SU-DHL-6 (cell line): ENCODE measurements around the gene ADAD1.

ENCODE experiments used
- H2AFZ ChIP-seq: fragments of 200-600 bp; sonication (generic); 2 replicates; pipeline ENCODE4 v1.6.1; 2014; ENCODE audit warnings: low read depth, mild to moderate bottlenecking, moderate library complexity, mixed read lengths, antibody characterized with exemption, low read length; ENCODE audit not compliant: severe bottlenecking
- H3F3A ChIP-seq: fragments of 200-600 bp; shearing (Covaris generic); 2 replicates; pipeline ENCODE4 v1.6.0; 2016; ENCODE audit warnings: antibody characterized with exemption, mild to moderate bottlenecking; ENCODE audit not compliant: insufficient read depth
- H3K27ac ChIP-seq: fragments of 200-600 bp; sonication (generic); 2 replicates; pipeline ENCODE4 v1.5.1; 2016; ENCODE audit warnings: low read depth, mild to moderate bottlenecking, low read length, moderate library complexity, mixed read lengths
- H3K27me3 ChIP-seq: fragments of 200-600 bp; sonication (generic), shearing (Covaris generic); 2 replicates; pipeline ENCODE4 v1.6.0; 2014; ENCODE audit warnings: mild to moderate bottlenecking, low read length
- H3K36me3 ChIP-seq: fragments of 200-600 bp; sonication (generic); 2 replicates; pipeline ENCODE4 v1.6.1; 2014; ENCODE audit warnings: mild to moderate bottlenecking, low read length, mixed read lengths
- H3K4me2 ChIP-seq: fragments of 300-600, 200-600 bp; shearing (Covaris generic), sonication (generic); 2 replicates; pipeline ENCODE4 v1.6.0; 2014; ENCODE audit warnings: low read length, low read depth, mild to moderate bottlenecking; ENCODE audit not compliant: poor library complexity, severe bottlenecking
- H3K4me3 ChIP-seq: fragments of 200-600 bp; sonication (generic); 2 replicates; pipeline ENCODE4 v1.5.1; 2014; ENCODE audit warnings: antibody characterized with exemption, low read length, mild to moderate bottlenecking, mixed read lengths; ENCODE audit not compliant: insufficient read depth, poor library complexity, severe bottlenecking
- H3K79me2 ChIP-seq: fragments of 200-600 bp; sonication (generic); 2 replicates; pipeline ENCODE4 v1.6.1; 2014; ENCODE audit warnings: mild to moderate bottlenecking, low read length, moderate library complexity; ENCODE audit not compliant: insufficient read depth
- H3K9ac ChIP-seq: fragments of 200-600 bp; sonication (generic); 2 replicates; pipeline ENCODE4 v1.7.0; 2014; ENCODE audit warnings: mild to moderate bottlenecking, low read length
- H3K9me2 ChIP-seq: fragments of 200-600 bp; sonication (generic); replicated peaks from 2 replicates; pipeline ENCODE4 v1.6.1; 2014; ENCODE audit warnings: low read length; ENCODE audit not compliant: insufficient read depth
- H3K9me3 ChIP-seq: fragments of 200-600 bp; sonication (generic); 2 replicates; pipeline ENCODE4 v1.6.1; 2014; ENCODE audit warnings: low read length, mixed read lengths; ENCODE audit not compliant: insufficient read depth
- H4K20me1 ChIP-seq: fragments of 200-600 bp; sonication (generic); 2 replicates; pipeline ENCODE4 v1.6.1; 2014; ENCODE audit warnings: low read depth, mild to moderate bottlenecking, antibody characterized with exemption, low read length, moderate library complexity, mixed read lengths
- CTCF ChIP-seq: fragments of 200-600 bp; sonication (generic); IDR thresholded peaks from one replicate; pipeline ENCODE4 v1.5.1; 2017; ENCODE audit warnings: antibody characterized with exemption, mild to moderate bottlenecking, low read length, moderate library complexity; ENCODE audit not compliant: insufficient read depth, poor library complexity, severe bottlenecking
- EZH2phosphoT487 ChIP-seq: fragments of 200-600 bp; sonication (generic), shearing (Covaris generic); conservative IDR thresholded peaks from 2 replicates; pipeline ENCODE4 v1.6.1; 2018; ENCODE audit warnings: mild to moderate bottlenecking, antibody characterized with exemption, low read length, moderate library complexity, mixed read lengths

Gene ADAD1

GRCh38 chr4:122393276-122393675, 14.5 kb downstream of the ADAD1 start:
- no peak overlapping the region for H3K4me3 ChIP-seq
- H3K9ac ChIP-seq = no peak overlapping the region
- no peaks in the 10 kb centered on the region for H3K36me3 ChIP-seq
- no peaks in the 10 kb centered on the region for H3K9me2 ChIP-seq
- H3K27me3 ChIP-seq = no peaks in the 10 kb centered on the region
- H3K4me2 ChIP-seq = no peak overlapping the region
- no peak overlapping the region for H2AFZ ChIP-seq
- H3F3A ChIP-seq = no peaks in the 10 kb centered on the region
- H3K79me2 ChIP-seq = no peaks in the 10 kb centered on the region
- H4K20me1 ChIP-seq = no peaks in the 10 kb centered on the region
- H3K27ac ChIP-seq = no peak overlapping the region
- no peaks in the 10 kb centered on the region for H3K9me3 ChIP-seq
- TF ChIP-seq EZH2phosphoT487 (no peak), CTCF (no peak)

GRCh38 chr4:122403861-122404260, 25.1 kb downstream of the ADAD1 start:
- Histone ChIP-seq H4K20me1 (no peaks in the 10 kb centered on the region), H3K4me3 (no peak overlapping the region), H3K27ac (no peak overlapping the region), H2AFZ (no peak overlapping the region), H3K4me2 (no peak overlapping the region), H3K9me3 (no peaks in the 10 kb centered on the region), H3K9ac (no peak overlapping the region), H3K27me3 (no peaks in the 10 kb centered on the region), H3K36me3 (no peaks in the 10 kb centered on the region), H3K79me2 (no peaks in the 10 kb centered on the region), H3K9me2 (no peaks in the 10 kb centered on the region), H3F3A (no peaks in the 10 kb centered on the region)
- TF ChIP-seq CTCF (no peak), EZH2phosphoT487 (no peak)

- H4K20me1 ChIP-seq = no peaks in the 10 kb centered on the region
- H3K9me2 ChIP-seq = no peaks in the 10 kb centered on the region
- no peak overlapping the region for H3K27ac ChIP-seq
- H3K36me3 ChIP-seq = no peaks in the 10 kb centered on the region
- no peak overlapping the region for H3K9ac ChIP-seq
- no peaks in the 10 kb centered on the region for H3K79me2 ChIP-seq
- no peak overlapping the region for H3K4me3 ChIP-seq
- no peaks in the 10 kb centered on the region for H3F3A ChIP-seq
- H3K4me2 ChIP-seq = no peak overlapping the region
- no peaks in the 10 kb centered on the region for H3K9me3 ChIP-seq
- no peak overlapping the region for H2AFZ ChIP-seq
- TF ChIP-seq EZH2phosphoT487 (no peak), CTCF (no peak)
- H3K27me3 ChIP-seq = no peaks in the 10 kb centered on the region
These were observed 33.7 kb downstream of the ADAD1 start for GRCh38 chr4:122412547-122412946.

GRCh38 chr4:122423246-122423645, 44.4 kb downstream of the ADAD1 start:
- no peak overlapping the region for H2AFZ ChIP-seq
- H3K9me2 ChIP-seq = no peaks in the 10 kb centered on the region
- no peaks in the 10 kb centered on the region for H3F3A ChIP-seq
- no peak for TF ChIP-seq EZH2phosphoT487
- TF ChIP-seq CTCF = no peak
- H3K27me3 ChIP-seq = no peaks in the 10 kb centered on the region
- no peaks in the 10 kb centered on the region for H3K9me3 ChIP-seq
- H3K4me2 ChIP-seq = no peak overlapping the region
- H3K9ac ChIP-seq = no peak overlapping the region
- no peak overlapping the region for H3K27ac ChIP-seq
- no peaks in the 10 kb centered on the region for H3K79me2 ChIP-seq
- no peaks in the 10 kb centered on the region for H3K36me3 ChIP-seq
- H4K20me1 ChIP-seq = no peaks in the 10 kb centered on the region
- H3K4me3 ChIP-seq = no peak overlapping the region
